ENCODE measurements around the gene KIRREL3.

Gene KIRREL3

DNA sequence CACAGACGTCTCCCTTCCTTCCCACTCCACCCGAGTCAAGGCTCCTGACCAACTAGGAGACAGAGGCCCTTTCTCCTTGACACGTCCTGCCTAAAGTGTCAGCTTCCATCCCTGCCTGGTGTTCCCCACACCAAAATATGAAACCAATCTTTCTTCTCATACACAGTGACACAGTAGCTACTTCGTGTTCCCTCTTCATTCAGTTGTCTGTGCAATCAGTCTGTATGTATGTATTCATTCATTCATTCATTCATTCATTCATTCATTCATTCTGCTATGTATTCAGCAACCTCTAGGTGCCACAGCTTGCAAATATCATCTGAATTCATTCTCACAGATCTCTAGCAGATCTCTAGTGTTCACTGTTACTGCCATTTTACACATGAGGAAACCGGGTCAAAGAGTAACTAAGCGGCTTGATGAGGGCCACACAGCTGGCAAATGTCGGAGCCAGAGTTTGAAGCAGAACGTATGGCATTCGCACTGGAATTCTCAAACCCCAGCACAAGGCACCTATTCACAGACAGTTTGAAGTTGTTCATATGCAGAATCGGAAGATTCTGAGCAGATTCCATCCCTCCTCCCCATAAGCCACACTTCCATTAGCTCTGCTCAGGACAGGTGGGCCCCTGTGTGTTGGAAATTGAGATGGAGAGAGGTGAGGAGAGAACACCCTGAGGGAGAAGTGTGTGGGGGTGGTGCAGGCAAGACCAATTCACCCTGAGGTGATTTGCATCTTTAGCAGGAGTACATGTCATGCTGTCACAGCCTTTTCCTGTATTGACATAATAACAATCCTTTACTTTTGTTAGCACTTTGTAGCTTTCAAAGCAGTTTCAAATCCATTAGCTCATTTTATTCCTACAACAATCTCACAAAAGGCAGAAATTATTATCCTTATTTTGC lies 369.4 kb downstream of the KIRREL3 start:
- no peak for DNase-seq (ENCODE audit: low read depth)

GRCh38 chr11:126630488-126630887 lies 370.1 kb downstream of the KIRREL3 start:
- DNase-seq (ENCODE audit: low read depth) = no peak

DNA sequence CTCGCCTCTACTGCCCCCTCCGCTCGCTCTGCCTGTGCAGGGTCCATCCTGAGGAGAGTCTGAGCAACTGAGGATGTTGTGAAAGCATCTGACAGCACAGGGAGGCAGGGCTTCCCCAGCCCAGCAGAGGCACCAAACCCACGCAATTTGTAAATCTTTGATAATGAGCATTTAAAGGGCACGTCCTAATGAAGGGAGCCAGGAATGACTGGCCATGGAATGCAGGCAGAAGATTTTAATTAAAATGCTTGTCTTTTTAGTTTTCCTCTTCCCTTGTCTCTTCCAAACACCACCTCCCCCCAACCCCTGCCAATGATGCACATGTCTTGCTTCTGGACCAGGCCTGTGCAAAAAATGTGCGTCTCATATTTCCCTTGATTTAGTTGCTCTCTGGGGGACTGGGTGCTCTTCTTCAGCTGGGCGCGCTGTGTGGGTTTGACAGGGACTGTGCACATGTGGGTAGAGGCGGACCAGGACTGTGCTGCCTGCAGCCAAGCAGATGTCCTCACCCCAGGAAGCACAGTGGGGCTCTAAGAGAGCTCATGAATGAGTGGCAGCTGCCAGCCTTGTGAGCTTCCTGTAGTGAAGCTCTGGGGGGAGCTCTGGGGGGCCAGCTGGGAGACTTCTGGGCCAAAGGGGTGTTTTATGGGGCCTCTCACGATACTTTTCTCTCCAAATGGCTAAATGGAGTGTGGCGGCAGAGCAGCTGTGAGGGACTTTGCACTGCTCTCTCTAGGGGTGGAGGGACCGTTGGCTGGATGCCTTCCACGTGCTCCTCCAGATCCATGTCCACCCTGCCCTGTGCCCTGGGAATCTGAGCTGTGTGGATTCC lies 371.6 kb downstream of the KIRREL3 start:
- DNase-seq (ENCODE audit: low read depth) = no peak

- no peak for DNase-seq (ENCODE audit: low read depth)
Observed at GRCh38 chr11:126628450-126628789, 372.1 kb downstream of the KIRREL3 start.

GRCh38 chr11:126627421-126627820 lies 373.1 kb downstream of the KIRREL3 start:
- no peak for DNase-seq (ENCODE audit: low read depth)

DNA sequence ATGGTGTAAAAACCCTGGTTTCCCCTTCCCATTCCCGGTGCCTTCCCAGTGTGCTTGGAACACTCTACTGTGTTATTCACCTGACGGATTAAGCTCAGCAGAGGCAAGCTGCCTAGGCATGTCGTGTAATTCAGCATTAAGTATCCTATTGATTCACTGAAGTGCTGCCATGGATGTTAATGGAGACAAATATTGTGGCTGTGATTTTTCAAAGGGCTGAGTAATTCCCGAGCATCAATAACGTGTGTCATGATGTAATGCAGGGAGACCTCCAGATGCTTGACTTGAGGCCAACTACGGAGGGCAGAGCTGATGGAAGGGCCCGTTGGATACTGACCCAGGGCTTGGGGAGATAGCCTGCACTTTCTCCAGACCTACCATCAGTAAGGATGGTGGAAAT lies 376.1 kb downstream of the KIRREL3 start:
- DNase-seq (ENCODE audit: low read depth) = no peak

DNA sequence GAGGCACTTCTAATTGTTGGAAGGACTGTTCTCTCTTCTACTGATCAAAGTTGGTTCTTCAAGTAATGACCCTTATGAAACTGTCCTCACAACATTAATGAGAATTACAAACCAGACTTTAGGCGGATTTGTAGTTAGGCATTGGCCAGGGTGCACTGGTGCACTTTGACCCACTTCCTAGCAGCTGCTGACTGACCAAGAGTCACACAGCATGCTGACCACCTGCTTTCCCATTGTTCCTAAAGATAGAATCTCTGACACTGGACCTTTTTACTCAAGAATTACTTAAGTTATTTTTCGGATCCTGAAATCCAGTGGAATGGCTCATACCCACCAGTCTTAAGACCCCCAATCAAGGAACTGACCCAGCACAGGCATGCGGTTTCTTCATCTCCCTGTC lies 381.1 kb downstream of the KIRREL3 start:
- DNase-seq (ENCODE audit: low read depth) = no peak

GRCh38 chr11:126615845-126616244 lies 384.7 kb downstream of the KIRREL3 start:
- no peak for DNase-seq (ENCODE audit: low read depth)

DNA sequence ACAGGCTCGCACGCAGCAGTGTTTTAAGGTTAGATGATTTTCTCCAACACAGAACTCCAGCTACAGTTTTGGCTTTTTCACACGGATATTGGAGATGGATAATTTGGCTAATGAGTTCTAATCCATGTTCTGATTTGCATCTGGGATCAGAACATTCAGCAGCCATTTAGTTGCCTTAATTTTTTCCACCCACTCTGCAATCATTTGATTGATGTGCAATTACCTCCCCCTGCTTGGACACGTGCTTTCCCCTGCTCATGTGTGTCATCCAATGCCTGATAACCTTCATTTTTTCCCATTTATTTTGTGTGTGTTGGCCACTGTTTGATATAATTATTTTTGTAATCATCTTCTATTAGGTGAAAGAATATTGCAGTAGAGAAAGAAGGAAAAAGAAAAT lies 387.3 kb downstream of the KIRREL3 start:
- no peak for DNase-seq (ENCODE audit: low read depth)

GRCh38 chr11:126612671-126613070 lies 387.9 kb downstream of the KIRREL3 start:
- DNase-seq (ENCODE audit: low read depth) = no peak

GRCh38 chr11:126611438-126611837 lies 389.1 kb downstream of the KIRREL3 start:
- DNase-seq (ENCODE audit: low read depth) = no peak

GRCh38 chr11:126608658-126609057 lies 391.9 kb downstream of the KIRREL3 start:
- no peak for DNase-seq (ENCODE audit: low read depth)

DNA sequence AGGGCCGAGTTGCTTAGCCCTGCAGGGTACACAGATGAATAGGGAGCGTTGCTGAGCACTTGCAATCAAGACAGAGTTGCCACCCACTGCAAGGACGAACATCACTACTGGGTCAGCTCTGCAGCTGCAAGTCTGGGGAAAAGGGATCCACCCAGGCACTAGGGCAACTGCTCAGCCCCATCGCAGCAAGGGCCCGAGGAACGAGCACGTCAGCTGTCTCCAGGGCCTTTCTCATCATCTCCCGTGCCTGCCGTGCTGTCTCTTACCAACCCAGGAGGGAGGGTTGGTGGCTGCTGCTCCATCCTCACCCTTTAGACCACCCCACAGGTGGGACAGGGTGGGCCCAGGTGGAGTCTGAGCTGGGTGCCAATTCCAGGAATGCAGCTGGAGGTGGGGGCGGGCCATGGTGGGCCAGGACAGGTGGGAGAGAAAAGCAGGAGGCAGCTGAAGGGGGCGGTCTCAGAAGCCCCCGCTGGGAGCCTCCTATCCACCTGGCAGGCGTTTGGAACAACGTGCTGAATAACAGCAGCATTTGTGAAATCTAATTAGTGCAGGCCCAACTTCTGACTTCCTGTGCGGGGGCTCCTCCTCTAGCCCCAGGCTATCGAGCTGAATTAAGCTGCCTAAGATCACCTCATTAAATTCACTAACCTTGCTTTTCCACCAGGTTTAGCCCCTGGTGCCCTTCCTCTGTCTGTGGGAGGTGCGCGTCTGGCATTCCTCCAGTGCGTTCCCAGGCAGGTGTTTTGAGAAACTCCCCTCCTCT lies 392.6 kb downstream of the KIRREL3 start:
- no peak for DNase-seq (ENCODE audit: low read depth)

DNA sequence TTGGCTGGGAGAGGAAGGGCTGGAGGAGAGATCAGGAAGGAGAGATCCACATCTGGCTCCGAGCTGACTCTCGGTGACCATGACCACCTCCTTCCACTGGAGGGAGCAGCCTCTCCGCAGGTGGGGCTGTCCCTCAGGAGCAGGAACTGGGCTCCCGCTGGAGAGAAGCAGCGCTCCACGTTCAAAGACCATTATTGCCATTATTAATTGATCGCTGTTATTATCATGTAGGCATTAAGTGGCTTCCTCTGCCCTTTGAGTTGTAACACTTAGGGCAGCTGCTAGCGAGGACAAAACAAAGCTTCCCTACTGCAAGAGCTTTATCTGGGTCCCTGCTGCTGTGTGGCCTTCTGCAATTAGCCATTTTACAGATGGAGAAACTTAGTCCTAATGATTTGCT lies 393.2 kb downstream of the KIRREL3 start:
- no peak for DNase-seq (ENCODE audit: low read depth)

DNA sequence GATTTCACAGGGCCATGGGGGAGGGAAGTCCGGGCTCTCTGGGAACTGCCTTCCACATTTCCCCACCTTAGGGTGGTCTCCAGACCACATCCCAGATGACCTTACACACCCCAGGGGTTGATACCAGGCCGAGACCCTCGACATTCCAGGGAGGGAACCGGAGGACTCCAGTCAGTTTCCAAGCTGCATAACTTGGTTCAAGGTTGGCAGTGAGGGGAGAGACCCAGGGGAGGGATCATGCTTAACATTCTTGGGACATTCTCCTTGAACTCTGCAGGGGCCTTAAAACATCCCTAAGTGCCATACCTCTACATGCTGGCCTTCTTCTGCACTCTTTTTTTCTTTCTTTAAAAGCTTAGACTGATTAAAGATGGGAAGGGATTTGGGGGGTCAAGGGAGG lies 394.1 kb downstream of the KIRREL3 start:
- no peak for DNase-seq (ENCODE audit: low read depth)

DNA sequence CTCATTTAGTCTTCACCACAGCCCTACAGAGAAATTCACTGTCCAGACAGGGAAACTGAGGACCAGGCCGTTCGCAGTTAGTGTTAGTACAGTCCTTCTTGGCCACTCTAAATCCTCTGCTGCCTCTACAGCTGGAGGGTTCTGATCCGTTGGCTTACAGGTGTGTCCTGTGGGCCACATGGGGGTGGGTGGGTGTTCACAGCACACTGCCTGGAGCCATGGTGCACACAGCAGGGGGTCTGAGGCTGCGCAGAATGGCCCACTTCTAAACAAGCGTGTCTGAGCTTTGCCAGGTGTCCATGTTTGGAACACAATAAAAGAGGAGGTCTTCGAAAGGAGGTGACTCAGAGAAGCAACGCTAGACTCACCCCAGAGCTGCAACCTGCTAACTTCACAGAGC lies 396.1 kb downstream of the KIRREL3 start:
- DNase-seq (ENCODE audit: low read depth) = no peak

GRCh38 chr11:126603486-126603885 lies 397.1 kb downstream of the KIRREL3 start:
- no peak for DNase-seq (ENCODE audit: low read depth)

- DNase-seq (ENCODE audit: low read depth) = no peak
Observed at GRCh38 chr11:126602993-126603392, 397.6 kb downstream of the KIRREL3 start.

- DNase-seq (ENCODE audit: low read depth) = no peak
Observed at GRCh38 chr11:126602349-126602940, 398.1 kb downstream of the KIRREL3 start.

GRCh38 chr11:126601550-126602215 lies 398.9 kb downstream of the KIRREL3 start:
- DNase-seq (ENCODE audit: low read depth) = no peak

DNA sequence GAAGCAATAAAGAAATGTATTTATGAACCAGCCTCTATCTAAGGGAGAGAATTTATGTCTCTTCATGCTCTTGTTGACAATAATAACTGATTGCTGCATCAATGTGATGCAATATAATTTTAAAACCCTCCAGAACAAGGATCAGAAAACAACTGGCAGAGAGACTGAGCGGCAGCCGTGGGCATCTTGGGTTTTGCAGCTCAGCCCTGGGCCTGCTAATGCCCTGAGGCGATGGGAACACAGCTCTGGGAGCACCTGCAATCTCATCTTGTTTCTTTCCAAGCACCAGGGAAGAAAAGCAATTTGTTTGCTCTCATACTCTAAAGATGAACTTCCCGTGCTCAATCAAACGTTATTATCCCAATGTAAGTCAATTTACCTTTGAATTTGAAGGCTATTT lies 399.4 kb downstream of the KIRREL3 start:
- DNase-seq (ENCODE audit: low read depth) = no peak

All from stimulated activated CD8-positive, alpha-beta memory T cell treated with anti-CD3 and anti-CD28 coated beads, Interleukin-15, amount 100 ng/mL, for 24 hours (primary cell).